ENCODE data around the gene KLHL7.

GRCh38 chr7:23115991-23116390 is 10.4 kb downstream of the KLHL7 start:
- TF ChIP-seq POLR2A (IDR thresholded peaks at IDR 0.05) = no peak
- no peak for TF ChIP-seq CTCF (IDR thresholded peaks at IDR 0.05 in 8 of 11, conservative IDR thresholded peaks at IDR 0.05 in 3 of 11)
